Mammary epithelial cell (primary cell): ENCODE measurements around the gene SYMPK.

Experiments
- EZH2 ChIP-seq: IDR thresholded peaks from 2 replicates; pipeline ENCODE4 v1.6.1; 2012; ENCODE audit warnings: low read length, inconsistent platforms, borderline replicate concordance
- TF ChIP-seq, protein P1 (sequence below), 2 donors: IDR thresholded peaks in 1 of 2; conservative IDR thresholded peaks in 1 of 2; 2 replicates each; pipeline ENCODE4 v1.5.1; 2011 to 2012; ENCODE audit warnings: inconsistent platforms in 2 of 2, low read length in 2 of 2, mild to moderate bottlenecking in 2 of 2, control low read depth in 1 of 2, low read depth in 1 of 2; ENCODE audit not compliant: insufficient read depth in 1 of 2; ENCODE audit errors: extremely low read depth in 1 of 2

DNA sequence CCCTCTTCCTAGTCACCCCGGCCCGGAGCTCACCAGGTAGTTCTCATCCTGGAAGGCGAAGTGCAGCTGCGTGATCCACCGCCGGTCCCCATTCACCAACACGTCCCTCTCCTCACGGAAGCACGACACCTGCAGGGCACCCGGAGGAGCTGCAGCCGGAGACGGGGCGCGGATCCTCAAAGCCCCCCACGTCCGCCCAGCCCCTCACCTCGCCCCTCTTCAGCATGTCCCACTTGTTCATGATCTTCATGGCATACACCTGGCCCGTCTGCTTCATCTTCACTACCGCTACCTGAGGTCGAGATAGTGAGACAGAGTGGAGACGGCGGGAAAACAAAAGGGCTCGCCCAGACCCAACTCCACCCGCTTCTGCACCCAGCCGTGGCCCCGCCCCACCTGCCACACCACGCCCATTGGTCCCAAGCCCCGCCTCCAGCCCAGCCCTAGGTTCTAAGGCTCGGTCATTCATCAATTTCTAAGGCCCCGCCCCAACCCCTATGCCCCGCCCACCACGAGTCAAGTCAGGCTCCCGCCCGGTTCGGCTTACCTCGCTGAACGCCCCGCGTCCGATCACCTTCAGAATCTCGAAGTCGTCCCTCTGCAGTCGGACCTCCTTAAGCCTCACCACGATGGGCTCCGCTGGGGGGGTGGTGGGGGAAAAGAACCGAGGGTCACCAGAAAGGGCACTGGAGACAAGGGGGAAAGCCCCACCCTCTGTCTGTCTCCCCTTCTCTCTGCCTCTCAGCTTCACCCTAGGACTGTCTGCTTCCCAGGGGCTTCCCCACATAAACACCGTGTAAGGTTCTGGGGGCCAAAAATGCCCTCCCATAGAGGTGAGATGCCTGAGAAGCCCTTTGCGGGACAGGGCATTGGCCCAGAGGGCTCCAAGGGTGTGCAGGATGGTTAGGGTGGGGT, 83.5 kb downstream of the SYMPK start:
- TF ChIP-seq, protein P1, sequence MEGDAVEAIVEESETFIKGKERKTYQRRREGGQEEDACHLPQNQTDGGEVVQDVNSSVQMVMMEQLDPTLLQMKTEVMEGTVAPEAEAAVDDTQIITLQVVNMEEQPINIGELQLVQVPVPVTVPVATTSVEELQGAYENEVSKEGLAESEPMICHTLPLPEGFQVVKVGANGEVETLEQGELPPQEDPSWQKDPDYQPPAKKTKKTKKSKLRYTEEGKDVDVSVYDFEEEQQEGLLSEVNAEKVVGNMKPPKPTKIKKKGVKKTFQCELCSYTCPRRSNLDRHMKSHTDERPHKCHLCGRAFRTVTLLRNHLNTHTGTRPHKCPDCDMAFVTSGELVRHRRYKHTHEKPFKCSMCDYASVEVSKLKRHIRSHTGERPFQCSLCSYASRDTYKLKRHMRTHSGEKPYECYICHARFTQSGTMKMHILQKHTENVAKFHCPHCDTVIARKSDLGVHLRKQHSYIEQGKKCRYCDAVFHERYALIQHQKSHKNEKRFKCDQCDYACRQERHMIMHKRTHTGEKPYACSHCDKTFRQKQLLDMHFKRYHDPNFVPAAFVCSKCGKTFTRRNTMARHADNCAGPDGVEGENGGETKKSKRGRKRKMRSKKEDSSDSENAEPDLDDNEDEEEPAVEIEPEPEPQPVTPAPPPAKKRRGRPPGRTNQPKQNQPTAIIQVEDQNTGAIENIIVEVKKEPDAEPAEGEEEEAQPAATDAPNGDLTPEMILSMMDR (conservative IDR thresholded peaks at IDR 0.05 in 1 of 2, IDR thresholded peaks at IDR 0.05 in 1 of 2; ENCODE audit: extremely low read depth in 1 of 2, insufficient read depth in 1 of 2, low read depth in 1 of 2, low read length in 2 of 2): peak; percentile 45 to 78
- TF ChIP-seq EZH2: no peak
